Mesodermal cell (in vitro differentiated cells): ENCODE results near the gene TSHZ1.
"Not testable (repeated sequence)": the region's sequence is repeated elsewhere in the genome, so short reads cannot be mapped to it uniquely, and the experiment has no call there.

ENCODE experiments used
- H3K27ac ChIP-seq: 2 replicates; pipeline ENCODE4 v1.7.0; 2013; ENCODE audit warnings: mild to moderate bottlenecking, low read depth, low read length, moderate library complexity; ENCODE audit not compliant: severe bottlenecking
- H3K36me3 ChIP-seq: 2 replicates; pipeline ENCODE4 v1.7.1; 2013; ENCODE audit warnings: mild to moderate bottlenecking, low read length, moderate library complexity; ENCODE audit not compliant: control insufficient read depth, insufficient read depth
- H3K4me1 ChIP-seq: one replicate; pipeline ENCODE4 v1.7.1; 2013; ENCODE audit warnings: mild to moderate bottlenecking, low read length; ENCODE audit not compliant: insufficient read depth, control insufficient read depth, poor library complexity, severe bottlenecking
- H3K4me3 ChIP-seq: 2 replicates; pipeline ENCODE4 v1.7.0; 2013; ENCODE audit warnings: low read length, control low read depth, mild to moderate bottlenecking; ENCODE audit not compliant: insufficient read depth, poor library complexity, severe bottlenecking; ENCODE audit errors: extremely low read depth
- H3K9me3 ChIP-seq: 2 replicates; pipeline ENCODE4 v1.7.1; 2013; ENCODE audit warnings: mild to moderate bottlenecking, low read length, moderate library complexity; ENCODE audit not compliant: control insufficient read depth
- WGBS, 2 experiments: methylation state at CpG; one replicate each; pipeline ENCODE4 v1.1.5; 2013; ENCODE audit warnings: missing lambda C conversion rate in 2 of 2; ENCODE audit not compliant: insufficient coverage in 2 of 2; 5-methylcytosine and 5-hydroxymethylcytosine counted together

The TSHZ1 gene

DNA sequence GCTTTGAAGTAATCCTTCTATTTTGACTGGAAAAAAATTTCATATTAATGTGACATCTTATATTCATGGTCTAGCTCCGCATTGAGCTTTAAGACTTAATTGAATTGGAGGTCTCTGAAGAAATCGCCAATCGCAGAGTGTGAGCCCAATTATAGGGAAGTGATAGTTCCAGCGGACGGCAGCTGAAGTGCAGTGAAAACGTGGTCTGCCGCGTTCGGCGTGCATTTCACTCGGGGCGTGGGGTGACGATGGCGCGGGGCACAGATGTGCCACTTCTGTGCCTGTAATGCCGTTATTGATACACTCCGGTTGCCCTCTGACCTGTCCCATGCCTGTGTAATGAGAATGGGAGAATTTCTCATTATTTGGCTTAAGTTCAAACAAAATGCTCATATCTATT, 106.7 kb downstream of the TSHZ1 start:
- no peaks in the 10 kb centered on the region for H3K9me3 ChIP-seq
- 89 to 99% methylated on average over 12 to 15 of the region's 17 CpGs for WGBS, 2 experiments
- no peaks in the 10 kb centered on the region for H3K36me3 ChIP-seq
- no peaks in the 10 kb centered on the region for H3K4me1 ChIP-seq
- no peak overlapping the region for H3K27ac ChIP-seq
- H3K4me3 ChIP-seq = no peak overlapping the region

DNA sequence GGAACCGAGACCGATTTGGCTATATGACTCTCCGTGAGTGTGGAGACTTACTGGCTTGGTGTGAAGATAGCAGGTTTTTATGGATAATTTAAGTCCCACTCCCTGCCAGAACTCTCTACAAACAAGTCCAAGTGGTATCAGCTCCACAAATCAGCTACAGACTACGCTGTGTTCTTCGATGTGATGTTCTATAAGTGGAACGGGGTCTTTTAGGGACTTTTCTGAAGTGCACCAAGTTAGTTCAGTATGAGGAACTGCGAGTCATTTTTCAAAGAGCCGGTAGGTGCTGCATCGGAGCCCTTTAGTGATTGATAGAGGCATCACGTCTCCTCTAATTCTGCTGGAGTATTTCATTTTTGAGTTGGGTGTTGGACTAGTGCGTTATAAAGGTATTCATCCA, 107.1 kb downstream of the TSHZ1 start:
- no peaks in the 10 kb centered on the region for H3K4me1 ChIP-seq
- H3K4me3 ChIP-seq = no peak overlapping the region
- no peaks in the 10 kb centered on the region for H3K9me3 ChIP-seq
- no peaks in the 10 kb centered on the region for H3K36me3 ChIP-seq
- WGBS, 2 experiments = 90 to 96% methylated on average over 6 to 7 of the region's 11 CpGs
- H3K27ac ChIP-seq = no peak overlapping the region

DNA sequence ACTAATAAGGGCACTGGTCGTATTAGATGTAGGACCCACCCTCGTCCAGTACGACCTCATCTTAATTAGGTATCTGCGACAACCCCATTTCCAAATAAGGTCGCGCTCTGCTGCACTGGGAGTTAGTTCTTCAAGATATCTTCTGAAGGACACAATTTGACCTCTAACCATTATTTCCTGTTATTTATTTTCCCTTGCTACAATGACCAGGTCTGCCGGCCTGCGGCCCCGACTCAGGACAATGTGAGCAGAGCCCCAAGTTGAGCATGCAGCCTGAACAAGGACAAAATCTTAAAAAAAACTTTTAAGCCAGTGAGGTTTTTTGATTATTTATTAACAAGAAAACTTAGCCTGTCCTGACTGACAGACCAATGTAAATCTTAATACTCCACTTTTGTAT, 109.3 kb downstream of the TSHZ1 start:
- H3K4me3 ChIP-seq = no peak overlapping the region
- H3K27ac ChIP-seq = no peak overlapping the region
- no peaks in the 10 kb centered on the region for H3K9me3 ChIP-seq
- H3K36me3 ChIP-seq = no peaks in the 10 kb centered on the region
- WGBS, 2 experiments = 88 to 99% methylated on average over 6 to 9 of the region's 9 CpGs
- no peaks in the 10 kb centered on the region for H3K4me1 ChIP-seq

DNA sequence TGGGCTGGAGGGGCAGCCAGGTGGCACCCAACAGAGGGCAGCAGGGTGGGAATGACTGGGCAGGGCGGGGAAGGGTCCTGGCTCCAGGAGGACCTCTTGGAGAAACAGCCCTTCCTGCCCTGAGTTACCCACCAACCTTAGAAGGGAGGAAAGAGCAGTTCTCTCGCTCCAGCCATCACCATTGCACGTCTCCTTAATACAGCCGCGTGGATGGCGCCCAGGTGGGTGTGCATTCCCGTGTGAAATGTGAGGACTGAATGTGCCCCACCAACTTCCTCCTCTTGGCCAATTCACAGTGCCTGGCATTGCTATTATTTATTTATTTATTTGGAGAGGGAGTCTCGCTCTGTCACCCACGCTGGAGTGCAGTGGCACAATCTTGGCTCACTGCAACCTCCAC, 109.9 kb downstream of the TSHZ1 start:
- 92 to 100% methylated on average over 2 to 8 of the region's 9 CpGs for WGBS, 2 experiments
- Histone ChIP-seq H3K27ac (no peak overlapping the region), H3K4me3 (no peak overlapping the region), H3K4me1 (no peaks in the 10 kb centered on the region), H3K9me3 (no peaks in the 10 kb centered on the region), H3K36me3 (no peaks in the 10 kb centered on the region)

DNA sequence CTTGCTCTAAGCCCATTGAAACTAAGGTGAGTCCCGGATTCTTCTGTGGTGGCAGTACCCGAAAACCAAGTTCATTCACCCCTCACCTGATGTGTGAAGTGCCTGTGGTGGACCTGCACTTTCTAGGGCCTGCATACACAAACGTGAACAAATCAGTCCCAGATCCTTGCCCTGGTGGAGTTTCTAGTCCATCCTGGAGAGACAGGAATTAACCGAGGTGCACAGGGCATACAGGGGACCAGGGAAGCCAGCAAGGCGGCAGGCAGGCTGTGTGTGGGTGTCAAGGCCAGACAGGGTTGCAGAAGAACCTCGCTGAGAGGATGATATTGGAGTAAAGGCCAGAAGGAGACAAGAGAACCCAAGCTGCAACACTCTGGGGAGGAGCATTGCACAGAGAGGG, 110.8 kb downstream of the TSHZ1 start:
- 85 to 90% methylated on average over 5 to 6 of the region's 6 CpGs for WGBS, 2 experiments
- no peaks in the 10 kb centered on the region for H3K4me1 ChIP-seq
- H3K9me3 ChIP-seq = no peaks in the 10 kb centered on the region
- H3K4me3 ChIP-seq = no peak overlapping the region
- H3K27ac ChIP-seq = no peak overlapping the region
- no peaks in the 10 kb centered on the region for H3K36me3 ChIP-seq

DNA sequence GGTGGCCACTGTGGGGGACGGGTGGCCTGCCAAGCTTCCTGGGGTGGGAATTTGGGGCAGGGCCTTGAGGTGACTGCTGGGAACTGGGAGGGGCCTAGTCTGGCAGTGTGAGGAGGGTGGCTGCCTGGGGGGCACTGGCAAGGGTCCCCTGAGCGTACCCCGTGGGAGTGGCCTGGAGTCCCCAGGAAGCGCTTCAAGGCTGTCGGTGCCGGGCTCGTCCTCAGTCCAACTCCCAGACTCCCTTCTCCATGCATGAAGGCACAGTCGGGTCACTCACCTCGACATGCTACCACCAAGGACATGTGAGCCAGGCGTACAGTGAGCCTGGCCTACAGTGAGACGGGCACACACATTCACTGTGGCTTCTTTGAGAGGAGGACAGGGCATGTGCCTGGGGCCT, 111.6 kb downstream of the TSHZ1 start:
- Histone ChIP-seq H3K4me3 (no peak overlapping the region), H3K9me3 (no peaks in the 10 kb centered on the region), H3K27ac (no peak overlapping the region), H3K4me1 (no peaks in the 10 kb centered on the region), H3K36me3 (no peaks in the 10 kb centered on the region)
- WGBS, 2 experiments = 97 to 98% methylated on average over 10 of the region's 11 CpGs

DNA sequence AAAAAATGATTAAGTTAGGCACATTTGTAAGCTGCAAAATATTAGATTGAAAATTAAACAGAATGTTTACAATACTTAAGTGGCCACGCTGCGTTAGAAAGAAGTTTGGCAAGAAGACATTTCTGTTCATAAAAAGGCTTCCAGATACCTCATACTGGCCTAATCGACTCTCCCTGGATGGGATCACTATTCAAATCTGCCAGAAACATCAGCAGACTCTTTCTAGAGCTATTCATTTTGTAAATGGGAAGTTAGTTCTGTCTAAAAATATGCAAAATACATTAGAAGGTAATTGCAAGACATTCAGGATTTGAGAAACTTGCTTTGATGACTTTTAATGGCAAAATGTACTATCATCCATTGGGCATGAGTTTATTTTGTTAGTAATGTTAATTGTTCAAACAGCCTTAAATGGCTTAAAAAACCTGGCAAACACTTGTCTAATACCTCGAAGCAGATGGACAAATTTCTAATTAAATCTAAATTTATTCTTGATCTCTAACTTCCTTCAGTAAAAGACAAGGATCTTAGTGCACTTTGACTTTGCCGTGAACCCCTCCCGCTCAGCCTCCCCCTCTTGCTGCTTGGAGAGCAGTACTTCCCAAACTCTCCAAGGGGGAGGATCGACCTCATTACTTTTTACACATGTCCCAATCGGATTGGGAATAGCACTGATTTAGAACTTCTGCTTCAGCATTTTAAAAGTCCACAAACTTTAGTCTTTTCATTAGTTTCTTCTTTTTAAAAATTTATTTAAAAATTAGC, 113.4 kb downstream of the TSHZ1 start:
- Histone ChIP-seq H3K4me1 (no peaks in the 10 kb centered on the region), H3K27ac (no peak overlapping the region), H3K36me3 (no peaks in the 10 kb centered on the region), H3K9me3 (peaks cover 4% of the 10 kb centered on the region), H3K4me3 (no peak overlapping the region)
- 82 to 85% methylated on average over 4 to 7 of the region's 8 CpGs for WGBS, 2 experiments

DNA sequence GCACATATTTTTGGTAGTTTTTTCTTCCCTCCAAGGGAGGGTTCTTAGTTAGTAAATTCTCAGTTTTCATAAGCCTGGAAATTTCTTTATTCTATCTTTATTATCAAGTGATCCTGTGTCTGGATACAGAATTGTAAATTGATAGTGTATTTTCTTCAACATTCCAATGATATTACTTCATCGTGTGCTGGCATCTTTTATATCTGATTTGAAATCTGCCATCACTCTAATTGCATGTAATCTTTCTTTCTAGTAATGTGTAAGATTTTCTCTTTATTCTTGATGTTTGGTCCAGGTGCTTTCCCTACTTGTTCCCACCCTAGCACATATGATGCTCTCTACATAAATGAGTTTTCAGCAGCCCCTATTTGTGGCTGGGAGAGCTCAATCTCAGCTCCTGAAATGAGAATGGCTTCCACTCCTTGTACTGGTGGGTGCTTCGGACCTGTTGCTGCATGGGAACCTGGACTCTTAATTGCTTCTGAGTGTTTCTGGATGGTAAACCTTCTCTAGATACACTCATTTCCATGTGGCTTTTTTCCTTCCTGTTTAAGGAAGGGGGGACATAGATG, 114.2 kb downstream of the TSHZ1 start:
- no peak overlapping the region for H3K27ac ChIP-seq
- no peaks in the 10 kb centered on the region for H3K4me1 ChIP-seq
- H3K4me3 ChIP-seq = no peak overlapping the region
- no peaks in the 10 kb centered on the region for H3K36me3 ChIP-seq
- H3K9me3 ChIP-seq = peaks cover 4% of the 10 kb centered on the region
- WGBS, 2 experiments = no CpG with 5 or more reads among the region's 2 CpGs

DNA sequence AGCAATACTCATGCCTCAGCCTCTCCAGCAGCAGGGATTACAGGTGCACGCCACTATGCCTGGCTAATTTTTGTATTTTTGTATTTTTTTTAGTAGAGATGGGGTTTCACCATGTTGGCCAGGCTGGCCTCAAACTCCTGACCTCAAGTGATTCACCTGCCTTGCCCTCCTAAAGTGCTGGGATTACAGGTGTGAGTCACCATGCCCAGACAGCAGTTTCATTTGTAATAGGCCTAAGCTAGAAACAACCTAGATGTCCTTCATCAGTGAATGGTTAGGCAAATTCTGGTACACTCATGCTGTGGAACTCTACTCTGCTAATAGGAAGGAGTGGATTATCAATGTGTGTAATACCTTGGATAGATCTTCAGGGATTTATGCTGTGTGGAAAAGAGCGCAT, 119.2 kb downstream of the TSHZ1 start:
- no CpG with 5 or more reads among the region's 2 CpGs for WGBS, 2 experiments
- not testable (repeated sequence) for H3K27ac ChIP-seq

DNA sequence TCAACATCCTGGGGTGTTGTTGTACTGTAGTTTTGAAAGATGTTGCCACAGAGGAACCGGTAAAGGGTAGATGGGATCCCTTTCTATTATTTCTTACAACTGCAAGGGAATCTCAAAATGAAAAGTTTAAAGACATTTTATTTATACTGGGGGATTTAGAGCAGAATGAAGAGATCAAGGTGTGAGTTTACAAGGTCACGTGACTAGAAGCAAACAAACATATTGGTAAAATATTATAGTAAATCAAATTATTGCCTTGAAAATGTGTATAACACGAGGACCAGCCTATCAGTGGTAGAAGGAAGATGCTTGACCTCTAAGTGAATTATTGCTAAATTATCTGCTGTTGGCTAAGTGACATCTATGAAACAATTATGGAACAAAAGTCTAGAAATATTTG, 119.7 kb downstream of the TSHZ1 start:
- Histone ChIP-seq H3K4me3 (no peak overlapping the region), H3K27ac (no peak overlapping the region), H3K36me3 (no peaks in the 10 kb centered on the region), H3K9me3 (peaks cover 4% of the 10 kb centered on the region), H3K4me1 (no peaks in the 10 kb centered on the region)
- 100% methylated on average over 1 of the region's 3 CpGs; no CpG with 5 or more reads in 1 of the 2 experiments for WGBS, 2 experiments

More for the DNA sequence above, 119.2 kb downstream of the TSHZ1 start:
- not testable (repeated sequence) for H3K9me3 ChIP-seq, H3K4me1 ChIP-seq, H3K36me3 ChIP-seq, H3K4me3 ChIP-seq

DNA sequence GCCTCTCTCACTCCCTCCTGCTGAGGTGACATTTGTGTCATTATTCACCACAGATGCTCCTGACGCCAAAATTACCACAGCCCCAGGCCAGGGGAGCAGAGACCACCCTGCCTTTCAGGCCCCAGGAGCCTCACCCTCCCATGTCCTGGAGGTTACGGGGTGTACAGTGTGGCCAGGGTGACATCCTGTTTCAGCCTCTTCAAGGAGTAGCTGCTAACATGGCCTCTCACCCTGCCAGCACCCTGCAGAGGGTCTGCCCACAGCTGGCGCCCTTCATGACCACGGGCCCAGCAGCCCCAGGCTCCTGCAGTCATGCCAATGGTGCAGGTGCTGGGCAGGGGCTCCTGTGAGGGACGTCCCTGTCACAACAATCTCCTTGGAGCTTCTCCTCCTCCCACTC, 124.3 kb downstream of the TSHZ1 start:
- Histone ChIP-seq H3K4me3 (no peak overlapping the region), H3K4me1 (no peaks in the 10 kb centered on the region), H3K27ac (no peak overlapping the region), H3K9me3 (no peaks in the 10 kb centered on the region), H3K36me3 (no peaks in the 10 kb centered on the region)
- WGBS, 2 experiments = 93 to 95% methylated on average over 3 to 4 of the region's 5 CpGs
